Esophagus squamous epithelium (tissue), 5 donors: ENCODE data around the gene GAS5. TPM values are rescaled to one million over a fixed set of nuclear protein-coding genes. Genes with fewer than 3 reads are reported as not detected.

Experiments used
- DNase-seq: peaks from one replicate; lab custom pipeline; 2025; lab: John Stamatoyannopoulos, UW
- H3K27ac ChIP-seq, 4 donors: fragments of 200-600 bp; sonication (generic); one replicate each; pipeline ENCODE4 v1.5.1; 2016 to 2019; ENCODE audit warnings: mild to moderate bottlenecking in 1 of 4
- H3K27me3 ChIP-seq, 4 donors: fragments of 200-600 bp; sonication (generic); 1 replicate in 3 of 4; 2 replicates in 1 of 4; pipeline versions ENCODE4 v1.5.1 to v1.6.0; 2017 to 2021; ENCODE audit warnings: antibody characterized with exemption in 1 of 4
- H3K36me3 ChIP-seq, 3 donors: fragments of 200-600 bp; sonication (generic); one replicate each; pipeline ENCODE4 v1.5.1; 2016 to 2019
- H3K4me1 ChIP-seq, 3 donors: fragments of 200-600 bp; sonication (generic); one replicate each; pipeline ENCODE4 v1.5.1; 2017 to 2019
- H3K4me3 ChIP-seq, 4 donors: fragments of 200-600 bp; sonication (generic); 1 replicate in 3 of 4; 2 replicates in 1 of 4; pipeline ENCODE4 v1.5.1; 2016 to 2019; ENCODE audit warnings: mild to moderate bottlenecking in 2 of 4, moderate library complexity in 1 of 4
- H3K9me3 ChIP-seq, 3 donors: fragments of 200-600 bp; sonication (generic); one replicate each; pipeline ENCODE4 v1.5.1; 2016 to 2019
- CTCF ChIP-seq, 6 experiments: fragments of 450-650 bp in 4 of 6; fragments of 200-600 bp in 2 of 6; sonication (generic) in 2 of 6; IDR thresholded peaks; one replicate each; pipeline ENCODE4 v1.5.1; 2016 to 2019; ENCODE audit warnings: antibody characterized with exemption in 6 of 6, mild to moderate bottlenecking in 4 of 6, moderate library complexity in 4 of 6
- POLR2A ChIP-seq, 4 donors: fragments of 450-650 bp; IDR thresholded peaks; one replicate each; pipeline ENCODE4 v1.6.1; 2017; ENCODE audit warnings: antibody characterized with exemption in 4 of 4, mild to moderate bottlenecking in 4 of 4, moderate library complexity in 3 of 4
- WGBS, 2 donors: methylation state at CpG; one replicate each; pipeline ENCODE4 v1.1.5; 2018; 5-methylcytosine and 5-hydroxymethylcytosine counted together
- intact Hi-C: fragments of 100-400 bp; cut with DNase I; formaldehyde crosslinking; loops from one replicate; pipeline ENCODE4 v1.15.0; 2022
- total RNA-seq, 4 donors: library from RNA; depleted of rRNA; stranded (reverse); fragments of >200 nt; gene quantifications; one replicate each; pipeline ENCODE4 v1.1.0, GENCODE V29; 2016
- donor health status: DM: yes; HTN: yes; CAD: no.

GAS5 gene
- 100 to 1,000 TPM; 202 to 715 (median 315) TPM for total RNA-seq

- peak within 1 kb of the TSS; percentile 94 to 99 (median 96) for H3K27ac ChIP-seq
- DNase-seq: peak; percentile 98
- peaks cover 8 to 43% (median 13%) of the 10 kb centered on the region in 3 donors for H3K36me3 ChIP-seq
- peaks cover 0 to 61% (median 29%) of the 10 kb centered on the region in 3 donors for H3K4me1 ChIP-seq
- no peaks in the 10 kb centered on the region for H3K27me3 ChIP-seq
- H3K4me3 ChIP-seq: peak within 1 kb of the TSS; percentile 74 to 94 (median 81)
- intact Hi-C loops: no loop called here
- no peaks in the 10 kb centered on the region for H3K9me3 ChIP-seq
- TF ChIP-seq POLR2A (IDR thresholded peaks at IDR 0.05) (peak in 3 of 4 donors; percentile 95 to 97 (median 97)), CTCF (IDR thresholded peaks at IDR 0.05) (no peak)
- WGBS, 2 donors: 0 to 1% methylated on average over 12 to 19 of the region's 30 CpGs
These were observed at the start of gene GAS5 for GRCh38 chr1:173867753-173868265. GAS5 (minus strand) TSS chr1:173867989.

GRCh38 chr1:173917149-173917548 lies 49.4 kb upstream of the GAS5 start, which contains the start of gene SERPINC1:
SERPINC1 (minus strand) TSS chr1:173917327; CDS start chr1:173917259, 68 bp downstream.
- no peak within 1 kb of the TSS for H3K27ac ChIP-seq
- 93 to 100% methylated on average over 2 to 3 of the region's 3 CpGs for WGBS, 2 donors
- TF ChIP-seq POLR2A (IDR thresholded peaks at IDR 0.05): no peak
- TF ChIP-seq CTCF (IDR thresholded peaks at IDR 0.05): no peak
- no peaks in the 10 kb centered on the region for H3K27me3 ChIP-seq
- H3K4me3 ChIP-seq: no peak within 1 kb of the TSS
- no peaks in the 10 kb centered on the region for H3K9me3 ChIP-seq
- intact Hi-C loops: no loop called here
- no peaks in the 10 kb centered on the region for H3K4me1 ChIP-seq
- DNase-seq: no peak
- no peaks in the 10 kb centered on the region for H3K36me3 ChIP-seq

GRCh38 chr1:173916667-173917066 lies 48.9 kb upstream of the GAS5 start:
- no peaks in the 10 kb centered on the region for H3K27me3 ChIP-seq
- no peak for TF ChIP-seq CTCF (IDR thresholded peaks at IDR 0.05)
- no peak for TF ChIP-seq POLR2A (IDR thresholded peaks at IDR 0.05)
- intact Hi-C loops: no loop called here
- no peaks in the 10 kb centered on the region for H3K4me1 ChIP-seq
- H3K27ac ChIP-seq: no peak overlapping the region
- no peak for DNase-seq
- no peaks in the 10 kb centered on the region for H3K9me3 ChIP-seq
- WGBS, 2 donors: 71 to 78% methylated on average over 4 of the region's 4 CpGs
- no peak overlapping the region for H3K4me3 ChIP-seq
- H3K36me3 ChIP-seq: no peaks in the 10 kb centered on the region

GRCh38 chr1:173915596-173915995 lies 47.8 kb upstream of the GAS5 start:
- H3K9me3 ChIP-seq: no peaks in the 10 kb centered on the region
- H3K36me3 ChIP-seq: no peaks in the 10 kb centered on the region
- intact Hi-C loops: no loop called here
- H3K27me3 ChIP-seq: no peaks in the 10 kb centered on the region
- DNase-seq: no peak
- H3K4me3 ChIP-seq: no peak overlapping the region
- WGBS, 2 donors: 84 to 85% methylated on average over 2 of the region's 2 CpGs
- TF ChIP-seq POLR2A (IDR thresholded peaks at IDR 0.05) (no peak), CTCF (IDR thresholded peaks at IDR 0.05) (no peak)
- no peak overlapping the region for H3K27ac ChIP-seq
- H3K4me1 ChIP-seq: no peaks in the 10 kb centered on the region

- Histone ChIP-seq H3K4me1 (no peaks in the 10 kb centered on the region), H3K9me3 (no peaks in the 10 kb centered on the region), H3K36me3 (no peaks in the 10 kb centered on the region), H3K27me3 (no peaks in the 10 kb centered on the region), H3K27ac (no peak overlapping the region), H3K4me3 (no peak overlapping the region)
- intact Hi-C loops: no loop called here
- DNase-seq: no peak
- WGBS, 2 donors: 73 to 82% methylated on average over 6 to 11 of the region's 13 CpGs
- peak in 3 of 6 experiments; percentile 16 to 52 (median 35) for TF ChIP-seq CTCF (IDR thresholded peaks at IDR 0.05)
- no peak for TF ChIP-seq POLR2A (IDR thresholded peaks at IDR 0.05)
These were observed 46.6 kb upstream of the GAS5 start for GRCh38 chr1:173914366-173914871.
